Measurements from ENCODE around the gene KDM2A.
A peak's percentile ranks its signal among the peaks of the same experiment; 100 is the strongest.
"Not testable (repeated sequence)": the region's sequence is repeated elsewhere in the genome, so short reads cannot be mapped to it uniquely, and the experiment has no call there.

The KDM2A gene

DNA sequence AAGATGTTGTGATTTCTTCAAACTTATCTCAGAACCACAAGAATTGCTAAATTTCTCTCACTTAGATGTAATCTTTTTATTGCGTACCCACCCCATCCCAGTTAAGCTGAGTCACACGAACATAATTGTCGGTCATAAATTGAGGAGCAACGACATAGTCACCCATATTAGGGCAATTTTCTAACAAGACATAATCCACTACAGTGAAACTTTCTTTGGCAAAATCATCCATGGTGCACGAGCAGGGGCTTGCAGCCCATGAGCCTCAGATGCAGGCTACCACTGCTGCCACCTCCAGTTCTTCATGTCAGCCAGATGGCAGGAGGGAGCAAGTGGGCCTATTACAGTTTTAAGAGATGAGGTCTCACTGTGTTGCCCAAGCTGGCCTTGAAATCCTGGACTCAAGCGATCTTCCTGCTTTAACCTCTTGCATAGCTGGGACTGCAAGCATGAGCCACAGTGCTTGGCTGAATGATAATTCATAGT, 77.0 kb downstream of the KDM2A start:
- Histone ChIP-seq H3K4me3 (ENCODE audit: low read depth, low read length) (no peak overlapping the region), H3K9me3 (ENCODE audit: severe bottlenecking) (no peaks in the 10 kb centered on the region), H3K27ac (no peak overlapping the region), H3K27me3 (ENCODE audit: insufficient read depth, low read depth, severe bottlenecking) (no peaks in the 10 kb centered on the region), H3K36me3 (peaks cover 28% of the 10 kb centered on the region)
- peak; percentile 47 for DNase-seq
- peak; percentile 33; the same call in 1 of the 2 replicates for TF ChIP-seq CTCF (IDR thresholded peaks at IDR 0.05; ENCODE audit: low read depth, low read length)

GRCh38 chr11:67197606-67198005, 78.5 kb downstream of the KDM2A start:
- H3K4me3 ChIP-seq (ENCODE audit: low read depth, low read length): no peak overlapping the region
- DNase-seq: no peak
- peaks cover 29% of the 10 kb centered on the region for H3K36me3 ChIP-seq
- TF ChIP-seq CTCF (IDR thresholded peaks at IDR 0.05; ENCODE audit: low read depth, low read length): no peak
- no peaks in the 10 kb centered on the region for H3K9me3 ChIP-seq (ENCODE audit: severe bottlenecking)
- no peaks in the 10 kb centered on the region for H3K27me3 ChIP-seq (ENCODE audit: insufficient read depth, low read depth, severe bottlenecking)
- no peak overlapping the region for H3K27ac ChIP-seq

GRCh38 chr11:67198781-67199180, 79.7 kb downstream of the KDM2A start:
- not testable (repeated sequence) for H3K27me3 ChIP-seq (ENCODE audit: insufficient read depth, low read depth, severe bottlenecking); H3K27ac ChIP-seq; H3K4me3 ChIP-seq (ENCODE audit: low read depth, low read length); H3K9me3 ChIP-seq (ENCODE audit: severe bottlenecking); DNase-seq
- H3K36me3 ChIP-seq: peaks cover 19% of the 10 kb centered on the region

DNA sequence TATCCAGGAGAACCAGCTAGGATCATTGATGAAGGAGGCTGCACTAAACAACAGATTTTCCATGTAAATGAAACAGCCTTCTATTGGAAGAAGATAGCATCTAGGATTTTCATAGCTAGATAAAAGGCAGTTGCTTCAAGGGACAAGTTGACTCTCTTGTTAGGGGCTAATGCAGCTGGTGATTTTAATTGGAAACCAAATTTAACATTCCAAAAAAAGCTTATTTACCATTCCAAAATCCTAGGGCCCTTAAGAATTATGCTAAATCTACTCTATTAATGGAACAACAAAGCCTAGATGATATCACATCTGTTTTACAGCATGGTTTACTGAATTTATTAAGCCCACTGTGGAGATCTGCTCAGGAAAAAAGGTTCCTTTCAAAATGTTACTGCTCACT, 80.7 kb downstream of the KDM2A start:
- no peak overlapping the region for H3K4me3 ChIP-seq (ENCODE audit: low read depth, low read length)
- TF ChIP-seq CTCF (IDR thresholded peaks at IDR 0.05; ENCODE audit: low read depth, low read length): no peak
- H3K36me3 ChIP-seq: peaks cover 17% of the 10 kb centered on the region
- DNase-seq: no peak
- H3K27ac ChIP-seq: no peak overlapping the region
- H3K9me3 ChIP-seq (ENCODE audit: severe bottlenecking): no peaks in the 10 kb centered on the region
- no peaks in the 10 kb centered on the region for H3K27me3 ChIP-seq (ENCODE audit: insufficient read depth, low read depth, severe bottlenecking)

GRCh38 chr11:67202028-67202427, 83.0 kb downstream of the KDM2A start:
- Histone ChIP-seq H3K9me3 (ENCODE audit: severe bottlenecking) (no peaks in the 10 kb centered on the region), H3K36me3 (peaks cover 12% of the 10 kb centered on the region), H3K27ac (no peak overlapping the region), H3K27me3 (ENCODE audit: insufficient read depth, low read depth, severe bottlenecking) (no peaks in the 10 kb centered on the region), H3K4me3 (ENCODE audit: low read depth, low read length) (no peak overlapping the region)
- DNase-seq: no peak
- no peak for TF ChIP-seq CTCF (IDR thresholded peaks at IDR 0.05; ENCODE audit: low read depth, low read length)

GRCh38 chr11:67204822-67205221, 85.8 kb downstream of the KDM2A start:
- Histone ChIP-seq H3K9me3 (ENCODE audit: severe bottlenecking) (no peaks in the 10 kb centered on the region), H3K27me3 (ENCODE audit: insufficient read depth, low read depth, severe bottlenecking) (no peaks in the 10 kb centered on the region), H3K27ac (no peak overlapping the region), H3K36me3 (peaks cover 32% of the 10 kb centered on the region), H3K4me3 (ENCODE audit: low read depth, low read length) (no peak overlapping the region)
- no peak for DNase-seq
- no peak for TF ChIP-seq CTCF (IDR thresholded peaks at IDR 0.05; ENCODE audit: low read depth, low read length)

DNA sequence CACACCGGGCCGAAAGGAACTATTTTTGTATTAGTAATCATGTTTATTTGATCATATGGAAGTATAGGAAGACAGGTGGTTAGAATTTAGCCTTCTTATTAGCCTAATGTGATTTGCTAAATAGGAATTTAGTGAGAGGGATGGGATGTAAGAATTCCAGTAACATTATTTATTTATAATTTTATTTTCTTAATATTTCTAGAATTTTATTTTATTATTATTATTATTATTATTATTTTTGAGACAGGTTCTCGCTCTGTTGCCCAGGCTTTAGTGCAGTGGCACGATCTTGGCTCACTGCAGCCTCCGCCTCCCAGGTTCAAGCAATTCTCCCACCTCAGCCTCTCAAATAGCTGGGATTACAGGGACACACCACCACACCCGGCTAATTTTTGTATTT, 90.2 kb downstream of the KDM2A start:
- H3K9me3 ChIP-seq (ENCODE audit: severe bottlenecking); H3K27ac ChIP-seq; DNase-seq; H3K27me3 ChIP-seq (ENCODE audit: insufficient read depth, low read depth, severe bottlenecking); H3K4me3 ChIP-seq (ENCODE audit: low read depth, low read length): not testable (repeated sequence)
- H3K36me3 ChIP-seq: peaks cover 49% of the 10 kb centered on the region

All from WERI-Rb-1 (cell line).